Testis (tissue), 3 donors: ENCODE data around the gene KRTAP5-7. TPM values are rescaled to one million over a fixed set of nuclear protein-coding genes. Genes with fewer than 3 reads are reported as not detected.

Experiments
- DNase-seq: peaks from one replicate; pipeline ENCODE4 v3.0.0-alpha.2; 2019
- H3K27ac ChIP-seq, 2 donors: fragments of 200-600 bp; sonication (generic); one replicate each; pipeline ENCODE4 v1.5.1; 2019
- H3K27me3 ChIP-seq: fragments of 200-600 bp; sonication (generic); one replicate; pipeline ENCODE4 v1.5.1; 2019
- H3K36me3 ChIP-seq: fragments of 200-600 bp; sonication (generic); one replicate; pipeline ENCODE4 v1.5.1; 2017; ENCODE audit warnings: low read depth; ENCODE audit errors: missing control alignments
- H3K4me1 ChIP-seq: fragments of 200-600 bp; sonication (generic); one replicate; pipeline ENCODE4 v1.5.1; 2019
- H3K4me3 ChIP-seq, 2 donors: fragments of 200-600 bp; sonication (generic); one replicate each; pipeline ENCODE4 v1.5.1; 2017 to 2019
- H3K9me3 ChIP-seq: fragments of 200-600 bp; sonication (generic); one replicate; pipeline ENCODE4 v1.5.1; 2017
- CTCF ChIP-seq, 3 experiments: fragments of 450-650 bp in 2 of 3; fragments of 200-600 bp in 1 of 3; sonication (generic) in 1 of 3; IDR thresholded peaks; one replicate each; pipeline ENCODE4 v1.5.1; 2016 to 2019; ENCODE audit warnings: antibody characterized with exemption in 3 of 3, mild to moderate bottlenecking in 2 of 3, moderate library complexity in 1 of 3
- POLR2A ChIP-seq: fragments of 450-650 bp; IDR thresholded peaks from one replicate; pipeline ENCODE4 v1.6.1; 2017; ENCODE audit warnings: antibody characterized with exemption, mild to moderate bottlenecking, moderate library complexity
- WGBS, 2 donors: methylation state at CpG; one replicate each; pipeline ENCODE4 v1.1.5; 2018; 5-methylcytosine and 5-hydroxymethylcytosine counted together
- intact Hi-C: fragments of 100-400 bp; cut with DNase I; formaldehyde crosslinking; loops from one replicate; pipeline ENCODE4 v1.15.1; 2023; ENCODE audit warnings: low total_unique reads
- polyA plus RNA-seq: library from polyadenylated mRNA; stranded (reverse); fragments of 350-450 nt; fragmentation: Illumina TruSeq; extraction: RNeasy Lipid Tissue Mini Kit (QIAGEN cat#74804); gene quantifications from one replicate; pipeline ENCODE4 v1.2.3, GENCODE V29; 2014; ENCODE audit warnings: low read depth, low replicate concordance; ENCODE audit not compliant: insufficient read depth
- small RNA-seq, 2 donors: library from RNA; depleted of rRNA; stranded (forward); fragments of <200 nt; gene quantifications; one replicate each; pipeline ENCODE3, GENCODE V24; 2016
- total RNA-seq, 2 donors: library from RNA; depleted of rRNA; stranded (reverse); fragments of >200 nt; gene quantifications; one replicate each; pipeline ENCODE4 v1.2.3, GENCODE V29; 2016

KRTAP5-7 gene
- total and polyA plus RNA-seq, 3 donors from 2014 or later, result 0.94 to 1.7 (median 1.7) TPM

- WGBS, 2 donors, result 57 to 76% methylated on average over 7 of the region's 7 CpGs
- no peaks in the 10 kb centered on the region for H3K4me1 ChIP-seq
- H3K27me3 ChIP-seq, result no peaks in the 10 kb centered on the region
- H3K9me3 ChIP-seq, result no peaks in the 10 kb centered on the region
- H3K36me3 ChIP-seq, result no peaks in the 10 kb centered on the region
- TF ChIP-seq POLR2A (no peak), CTCF (IDR thresholded peaks at IDR 0.05) (no peak)
- intact Hi-C loops, result no loop called here
- no peak overlapping the region for H3K4me3 ChIP-seq
- no peak overlapping the region for H3K27ac ChIP-seq
- DNase-seq, result no peak
Observed at GRCh38 chr11:71577469-71578004, 50.5 kb downstream of the KRTAP5-7 start.

Small RNAs within 50 kb of the gene (small RNA-seq; reads per million reads assigned to genes)
- 0 reads per million in 2 donors for gene AP000867.1

Other genes with a start within 250 kb of the KRTAP5-7 start
- gene DHCR7, start 78.9 kb upstream of the KRTAP5-7 start, total RNA-seq, result 100 to 1,000 TPM in 1 of 2 donors, 10 to 100 TPM in 1; 54.2 to 101 TPM
- 65.3 TPM for gene DHCR7, start 78.9 kb upstream of the KRTAP5-7 start, polyA plus RNA-seq
- 10 to 100 TPM; 75.7 to 91.2 TPM for gene NADSYN1, start 74.1 kb upstream of the KRTAP5-7 start, total RNA-seq
- gene NADSYN1, start 74.1 kb upstream of the KRTAP5-7 start, polyA plus RNA-seq, result 79.4 TPM
- 1 to 10 TPM in 1 of 2 donors, under 1 TPM in 1; 0.39 to 1.1 TPM for gene KRTAP5-8, start 10.8 kb downstream of the KRTAP5-7 start, total RNA-seq
- not detected for gene KRTAP5-8, start 10.8 kb downstream of the KRTAP5-7 start, polyA plus RNA-seq
- gene KRTAP5-9, start 21.2 kb downstream of the KRTAP5-7 start, total RNA-seq, result 1 to 10 TPM; 1.4 to 3.6 TPM
- 1.5 TPM for gene KRTAP5-9, start 21.2 kb downstream of the KRTAP5-7 start, polyA plus RNA-seq
- not detected for gene KRTAP5-10, start 38.3 kb downstream of the KRTAP5-7 start, total RNA-seq
- gene KRTAP5-10, start 38.3 kb downstream of the KRTAP5-7 start, polyA plus RNA-seq, result 0.28 TPM
- gene KRTAP5-11, start 55.6 kb downstream of the KRTAP5-7 start, total RNA-seq, result not detected
- gene KRTAP5-11, start 55.6 kb downstream of the KRTAP5-7 start, polyA plus RNA-seq, result not detected